HL-60 (cell line): ENCODE results near the gene C16orf74.

ENCODE experiments used
- DNase-seq, 2 experiments: peaks; one replicate each; pipeline ENCODE4 v3.0.0-alpha.2; 2010 to 2020; ENCODE audit warnings: low read depth in 1 of 2, low spot score in 1 of 2
- H3K27ac ChIP-seq: fragments of 250-450 bp; sonication (Bioruptor Pico); replicated peaks from 2 replicates; pipeline ENCODE4 v1.5.1; 2020; ENCODE audit warnings: mild to moderate bottlenecking, moderate library complexity
- H3K27me3 ChIP-seq: fragments of 250-450 bp; sonication (Bioruptor Pico); 2 replicates; pipeline ENCODE4 v1.5.1; 2021; ENCODE audit warnings: mild to moderate bottlenecking, moderate library complexity; ENCODE audit not compliant: insufficient read depth, poor library complexity, severe bottlenecking
- H3K4me3 ChIP-seq: replicated peaks from 2 replicates; pipeline ENCODE4 v1.5.1; 2011; ENCODE audit warnings: mild to moderate bottlenecking, control low read depth, low read length; ENCODE audit not compliant: insufficient read depth
- CTCF ChIP-seq: IDR thresholded peaks from one replicate; pipeline ENCODE4 v1.5.1; 2011; ENCODE audit warnings: low read length, control low read depth, inconsistent platforms; ENCODE audit not compliant: insufficient read depth
- GABPA ChIP-seq: IDR thresholded peaks from 2 replicates; pipeline ENCODE4 v1.6.1; 2012; ENCODE audit warnings: low read depth
- POLR2AphosphoS5 ChIP-seq: IDR thresholded peaks from 2 replicates; pipeline ENCODE4 v1.6.1; 2012; ENCODE audit warnings: low read depth
- SPI1 ChIP-seq: IDR thresholded peaks from 2 replicates; pipeline ENCODE4 v1.6.1; 2012; ENCODE audit warnings: low read depth, mild to moderate bottlenecking, borderline replicate concordance
- TF ChIP-seq, protein P1 (sequence below): IDR thresholded peaks from 2 replicates; pipeline ENCODE4 v1.6.1; 2012; ENCODE audit warnings: low read depth; ENCODE audit not compliant: insufficient replicate concordance

C16orf74 gene

DNA sequence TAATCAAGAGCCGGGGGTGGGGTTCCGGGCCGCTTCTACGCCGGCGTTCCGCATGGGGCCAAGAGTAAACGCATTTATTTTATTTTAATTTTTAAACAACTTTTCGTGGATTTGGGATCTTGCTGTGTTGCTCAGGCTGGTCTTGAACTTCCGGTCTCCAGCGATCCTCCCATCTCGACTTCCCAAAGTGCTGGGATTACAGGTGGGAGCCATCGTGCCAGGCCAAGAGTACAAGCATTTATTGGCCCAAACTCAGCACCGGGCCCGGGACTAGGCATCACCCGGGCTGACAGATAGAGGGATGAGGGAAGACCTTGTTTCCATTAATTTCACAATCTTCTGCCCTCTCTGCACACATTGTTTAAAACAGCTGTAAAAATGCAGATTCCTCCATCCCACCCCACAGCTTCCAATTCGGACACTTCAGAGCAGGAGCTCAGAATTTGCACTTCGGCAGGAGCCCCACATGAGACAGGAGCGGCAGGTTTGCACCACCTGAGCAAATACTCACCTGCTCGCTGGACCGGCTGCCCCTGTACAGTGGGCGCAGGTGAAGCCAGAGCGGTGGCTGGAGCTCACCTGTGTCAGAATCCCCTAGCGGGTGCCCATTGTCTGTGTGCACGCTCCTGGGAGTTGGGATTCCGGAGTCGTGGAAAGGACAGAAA is 61.5 kb downstream of the C16orf74 start:
- TF ChIP-seq POLR2AphosphoS5: no peak
- TF ChIP-seq, protein P1, sequence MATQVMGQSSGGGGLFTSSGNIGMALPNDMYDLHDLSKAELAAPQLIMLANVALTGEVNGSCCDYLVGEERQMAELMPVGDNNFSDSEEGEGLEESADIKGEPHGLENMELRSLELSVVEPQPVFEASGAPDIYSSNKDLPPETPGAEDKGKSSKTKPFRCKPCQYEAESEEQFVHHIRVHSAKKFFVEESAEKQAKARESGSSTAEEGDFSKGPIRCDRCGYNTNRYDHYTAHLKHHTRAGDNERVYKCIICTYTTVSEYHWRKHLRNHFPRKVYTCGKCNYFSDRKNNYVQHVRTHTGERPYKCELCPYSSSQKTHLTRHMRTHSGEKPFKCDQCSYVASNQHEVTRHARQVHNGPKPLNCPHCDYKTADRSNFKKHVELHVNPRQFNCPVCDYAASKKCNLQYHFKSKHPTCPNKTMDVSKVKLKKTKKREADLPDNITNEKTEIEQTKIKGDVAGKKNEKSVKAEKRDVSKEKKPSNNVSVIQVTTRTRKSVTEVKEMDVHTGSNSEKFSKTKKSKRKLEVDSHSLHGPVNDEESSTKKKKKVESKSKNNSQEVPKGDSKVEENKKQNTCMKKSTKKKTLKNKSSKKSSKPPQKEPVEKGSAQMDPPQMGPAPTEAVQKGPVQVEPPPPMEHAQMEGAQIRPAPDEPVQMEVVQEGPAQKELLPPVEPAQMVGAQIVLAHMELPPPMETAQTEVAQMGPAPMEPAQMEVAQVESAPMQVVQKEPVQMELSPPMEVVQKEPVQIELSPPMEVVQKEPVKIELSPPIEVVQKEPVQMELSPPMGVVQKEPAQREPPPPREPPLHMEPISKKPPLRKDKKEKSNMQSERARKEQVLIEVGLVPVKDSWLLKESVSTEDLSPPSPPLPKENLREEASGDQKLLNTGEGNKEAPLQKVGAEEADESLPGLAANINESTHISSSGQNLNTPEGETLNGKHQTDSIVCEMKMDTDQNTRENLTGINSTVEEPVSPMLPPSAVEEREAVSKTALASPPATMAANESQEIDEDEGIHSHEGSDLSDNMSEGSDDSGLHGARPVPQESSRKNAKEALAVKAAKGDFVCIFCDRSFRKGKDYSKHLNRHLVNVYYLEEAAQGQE: no peak
- TF ChIP-seq SPI1: no peak
- no peak for TF ChIP-seq GABPA
- no peak for TF ChIP-seq CTCF
- Histone ChIP-seq H3K27me3 (no peaks in the 10 kb centered on the region), H3K4me3 (peak overlapping the region; percentile 39), H3K27ac (no peak overlapping the region)
- DNase-seq: no peak

DNA sequence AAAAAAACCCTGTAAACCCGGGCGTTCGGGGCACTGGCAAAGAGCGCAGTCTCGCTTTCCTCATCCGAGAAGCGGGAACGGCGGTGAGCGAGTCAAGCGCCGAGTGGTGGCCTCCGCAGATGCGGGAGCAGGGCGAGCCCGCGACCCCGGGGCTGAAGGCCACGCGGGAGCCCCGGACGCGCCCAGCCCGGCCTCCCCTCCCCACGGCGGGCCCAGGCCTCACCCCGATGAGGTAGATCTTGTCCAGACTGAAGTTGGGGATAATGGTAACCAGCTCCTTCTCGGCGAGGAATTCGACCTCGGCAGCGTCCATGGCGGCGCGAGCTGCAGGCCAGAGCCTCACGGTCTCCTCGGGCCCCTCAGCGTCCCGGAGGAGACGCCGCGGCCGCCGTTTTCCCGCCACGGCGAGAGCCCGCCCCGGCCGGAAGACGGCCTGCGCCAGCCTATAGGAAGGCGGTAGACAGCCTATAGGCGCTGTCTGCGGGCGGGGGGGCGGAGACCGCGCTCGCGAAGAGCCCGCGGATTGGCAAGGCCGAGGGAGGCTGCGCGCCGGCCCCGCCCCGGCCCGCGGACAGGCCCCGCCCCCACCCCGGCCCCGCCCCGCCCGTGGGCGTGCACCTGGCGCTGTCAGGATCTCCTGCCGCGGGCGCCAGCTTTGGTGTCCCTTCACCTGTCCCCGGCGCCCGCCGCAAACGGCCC is 62.2 kb downstream of the C16orf74 start, which contains the start of gene GINS2:
GINS2 (minus strand) TSS at position 369 of the 699 bp plus-strand sequence; CDS start at position 313, 56 bp downstream.
- DNase-seq: peak; percentile 49 to 82
- peak within 1 kb of the TSS; percentile 67 for H3K4me3 ChIP-seq
- H3K27ac ChIP-seq: peak within 1 kb of the TSS; percentile 77
- TF ChIP-seq GABPA: peak; percentile 22; the same call in 1 of the 2 replicates
- TF ChIP-seq CTCF: no peak
- TF ChIP-seq SPI1: no peak
- 0 out of 2 replicates have a peak, but pooled peaks have one; percentile 18 for TF ChIP-seq POLR2AphosphoS5
- TF ChIP-seq, protein P1: no peak
- no peaks in the 10 kb centered on the region for H3K27me3 ChIP-seq

DNA sequence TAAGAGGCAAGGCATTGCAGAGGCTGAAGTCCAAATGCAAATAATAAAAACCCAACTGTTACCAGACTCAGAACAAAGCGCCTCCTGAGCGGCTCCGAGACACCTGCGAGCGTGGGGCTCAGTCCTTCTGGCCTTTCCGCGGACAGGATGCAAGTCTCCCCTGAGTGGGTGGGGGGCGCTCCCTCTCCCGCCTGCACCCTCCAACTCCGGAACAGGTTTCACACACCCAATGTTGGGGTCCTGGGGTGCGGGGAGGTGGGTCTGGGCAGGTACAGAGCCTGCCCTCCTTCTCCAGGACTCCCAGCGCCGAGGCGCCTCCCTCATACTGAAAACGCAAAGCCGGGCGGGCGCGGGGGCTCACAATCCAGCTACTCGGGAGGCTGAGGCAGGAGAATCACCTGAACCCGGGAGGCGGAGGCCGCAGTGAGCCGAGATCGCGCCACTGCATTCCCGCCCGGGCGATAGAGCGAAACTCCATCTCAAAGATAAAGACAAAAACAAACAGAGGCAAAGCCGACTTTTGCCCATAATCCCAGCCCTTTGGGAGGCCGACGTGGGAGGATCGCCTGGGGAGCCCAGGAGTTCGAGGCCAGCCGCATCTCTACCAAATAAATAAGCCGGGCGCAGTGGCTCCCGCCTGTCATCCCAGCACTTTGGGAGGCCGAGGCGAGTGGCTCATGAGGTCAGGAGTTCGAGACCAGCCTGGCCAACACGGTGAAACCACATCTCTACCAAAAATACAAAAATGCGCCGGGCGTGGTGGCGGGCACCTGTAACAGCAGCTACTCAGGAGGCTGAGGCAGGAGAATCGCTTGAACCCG is 63.0 kb downstream of the C16orf74 start:
- H3K4me3 ChIP-seq: peak overlapping the region; percentile 67
- no peak for DNase-seq
- TF ChIP-seq CTCF: no peak
- TF ChIP-seq GABPA: no peak
- no peaks in the 10 kb centered on the region for H3K27me3 ChIP-seq
- peak overlapping the region; percentile 77 for H3K27ac ChIP-seq
